Suprapubic skin (tissue), 4 donors: ENCODE data around the gene LEO1.

Experiments used
- EP300 ChIP-seq: sonication (generic); formaldehyde crosslinking; IDR thresholded peaks from one replicate; pipeline ENCODE4 v1.6.1; 2017; ENCODE audit warnings: antibody characterized with exemption
- POLR2AphosphoS5 ChIP-seq, 3 donors: sonication (generic); formaldehyde crosslinking; IDR thresholded peaks; one replicate each; pipeline ENCODE4 v1.6.1; 2017; ENCODE audit warnings: antibody characterized with exemption in 3 of 3
- TF ChIP-seq, protein P1 (sequence below), 2 donors: fragments of 200-600 bp in 1 of 2; fragments of 450-650 bp in 1 of 2; sonication (generic) in 1 of 2; IDR thresholded peaks; one replicate each; pipeline ENCODE4 v1.5.1; 2016 to 2019; ENCODE audit warnings: antibody characterized with exemption in 2 of 2, mild to moderate bottlenecking in 1 of 2, moderate library complexity in 1 of 2

DNA sequence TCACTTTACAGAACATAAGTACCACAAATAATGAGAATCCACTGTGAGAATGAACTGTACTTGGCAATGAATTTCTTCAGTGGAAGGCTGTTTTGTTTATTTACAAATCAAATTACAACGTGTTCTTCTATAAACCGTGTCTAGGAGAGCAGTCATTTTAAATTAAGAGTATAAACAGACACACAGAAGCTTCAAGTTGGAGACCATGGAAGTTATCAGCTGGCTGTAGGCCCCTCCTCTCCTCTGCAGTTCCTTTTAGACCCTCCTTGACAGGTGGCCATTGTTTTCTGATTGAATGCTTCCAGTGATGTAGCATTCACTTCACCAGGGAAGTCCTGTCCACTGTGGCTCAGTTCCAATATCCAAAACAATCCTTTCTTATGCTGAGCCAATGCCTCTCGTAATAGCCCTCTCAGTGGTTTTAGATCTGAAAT is 40.1 kb upstream of the LEO1 start:
- TF ChIP-seq, protein P1, sequence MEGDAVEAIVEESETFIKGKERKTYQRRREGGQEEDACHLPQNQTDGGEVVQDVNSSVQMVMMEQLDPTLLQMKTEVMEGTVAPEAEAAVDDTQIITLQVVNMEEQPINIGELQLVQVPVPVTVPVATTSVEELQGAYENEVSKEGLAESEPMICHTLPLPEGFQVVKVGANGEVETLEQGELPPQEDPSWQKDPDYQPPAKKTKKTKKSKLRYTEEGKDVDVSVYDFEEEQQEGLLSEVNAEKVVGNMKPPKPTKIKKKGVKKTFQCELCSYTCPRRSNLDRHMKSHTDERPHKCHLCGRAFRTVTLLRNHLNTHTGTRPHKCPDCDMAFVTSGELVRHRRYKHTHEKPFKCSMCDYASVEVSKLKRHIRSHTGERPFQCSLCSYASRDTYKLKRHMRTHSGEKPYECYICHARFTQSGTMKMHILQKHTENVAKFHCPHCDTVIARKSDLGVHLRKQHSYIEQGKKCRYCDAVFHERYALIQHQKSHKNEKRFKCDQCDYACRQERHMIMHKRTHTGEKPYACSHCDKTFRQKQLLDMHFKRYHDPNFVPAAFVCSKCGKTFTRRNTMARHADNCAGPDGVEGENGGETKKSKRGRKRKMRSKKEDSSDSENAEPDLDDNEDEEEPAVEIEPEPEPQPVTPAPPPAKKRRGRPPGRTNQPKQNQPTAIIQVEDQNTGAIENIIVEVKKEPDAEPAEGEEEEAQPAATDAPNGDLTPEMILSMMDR (IDR thresholded peaks at IDR 0.05), result no peak
- no peak for TF ChIP-seq POLR2AphosphoS5 (IDR thresholded peaks at IDR 0.05)
- no peak for TF ChIP-seq EP300
